IPS DF 19.7 (cell line): ENCODE measurements around the gene DOCK8.

Experiments
- DNase-seq: peaks from one replicate; pipeline ENCODE4 v3.0.0-alpha.2; 2013; ENCODE audit warnings: low read depth, low spot score

DOCK8 gene

GRCh38 chr9:495739-496138 is 281.1 kb downstream of the DOCK8 start:
- no peak for DNase-seq

- no peak for DNase-seq
Measured at GRCh38 chr9:503326-503725, 288.7 kb downstream of the DOCK8 start.

- no peak for DNase-seq
Measured at GRCh38 chr9:503881-504852, 289.5 kb downstream of the DOCK8 start, which contains the start of gene KANK1. Gene KANK1, plus strand, starts transcription at chr9:504695.

GRCh38 chr9:504921-505740 is 290.5 kb downstream of the DOCK8 start:
- DNase-seq = no peak

GRCh38 chr9:505741-506059 is 291.0 kb downstream of the DOCK8 start:
- DNase-seq = no peak

DNA sequence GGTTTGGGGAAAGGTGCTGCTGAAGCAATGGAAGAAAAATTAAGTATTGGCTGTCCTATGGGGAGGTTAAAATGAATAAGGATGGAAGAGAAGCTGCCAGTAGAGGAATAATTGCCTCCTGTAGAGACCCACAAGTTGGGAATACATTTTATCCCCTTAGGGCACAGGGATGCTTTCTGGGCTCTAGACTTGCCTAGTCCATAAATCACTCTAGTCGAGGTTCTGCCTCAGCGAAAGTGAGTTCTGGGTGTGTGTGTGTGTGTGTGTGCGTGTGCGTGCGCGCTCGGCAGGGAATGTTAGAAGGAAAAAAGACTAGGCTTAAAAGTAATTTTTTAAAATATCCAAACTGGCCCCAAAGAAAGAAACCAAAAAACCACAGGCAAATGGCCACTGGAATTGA is 291.6 kb downstream of the DOCK8 start:
- DNase-seq = no peak

- no peak for DNase-seq
Measured at GRCh38 chr9:511861-512260, 297.2 kb downstream of the DOCK8 start.

DNA sequence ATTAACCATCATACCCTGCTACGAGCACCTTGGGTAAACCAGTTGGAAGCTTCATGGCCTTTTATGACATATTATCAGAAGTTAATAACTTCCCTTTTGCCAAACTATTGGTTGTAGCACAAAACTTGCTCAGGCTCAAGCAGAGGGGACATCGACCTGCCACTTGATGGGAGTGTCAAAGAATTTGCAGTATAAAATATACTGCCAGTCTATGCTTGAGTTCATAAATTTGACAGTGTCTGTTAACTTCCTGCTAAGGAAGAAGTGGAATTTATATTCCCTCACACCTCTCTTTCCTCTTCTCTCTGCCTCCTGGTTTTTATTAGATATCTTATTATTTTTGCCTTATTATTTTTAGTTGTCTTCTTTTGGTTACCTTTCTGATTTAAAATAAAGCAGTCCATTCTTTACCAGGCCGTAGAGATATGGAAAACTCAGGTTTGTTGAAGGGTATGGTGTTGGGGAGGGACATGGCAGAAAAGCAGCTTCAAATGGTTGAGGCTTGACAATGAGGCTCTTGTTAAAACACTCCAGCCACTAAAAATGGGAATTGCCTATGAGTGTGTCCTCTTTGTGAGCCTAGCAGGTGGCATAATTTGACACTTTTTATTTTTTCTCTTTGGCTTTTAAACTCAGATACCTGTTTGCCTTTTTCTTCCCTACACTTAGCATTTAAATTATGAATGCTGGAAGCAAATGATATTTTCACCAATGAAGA is 298.0 kb downstream of the DOCK8 start:
- DNase-seq = no peak
